ENCODE data around the gene RAMP3. TPM values are rescaled to one million over a fixed set of nuclear protein-coding genes. Genes with fewer than 3 reads are reported as not detected.

Gene RAMP3
- total RNA-seq, 1 donor from 2014 or later = 5.7 TPM

DNA sequence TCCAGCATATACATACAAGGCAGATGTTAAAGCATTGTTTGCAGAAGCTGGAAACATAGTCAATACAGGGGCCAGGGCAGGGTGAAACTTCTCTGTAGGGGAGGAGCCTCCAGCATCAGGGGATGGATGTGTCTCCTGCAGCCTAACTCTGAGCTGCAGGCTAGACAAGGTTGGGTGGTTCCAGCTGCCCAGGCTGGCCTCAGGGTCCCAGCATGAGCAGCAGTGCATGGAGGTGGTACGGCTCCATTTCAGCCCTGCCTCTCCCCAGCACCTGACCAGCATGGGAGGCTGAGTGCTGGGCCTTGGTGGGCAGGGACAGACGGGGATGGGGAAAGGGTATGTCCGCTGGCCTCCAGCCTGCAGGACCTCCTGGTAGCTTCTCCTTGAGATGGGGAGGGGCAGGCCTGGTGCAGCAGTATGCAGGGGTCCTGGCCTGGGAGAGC, 38.7 kb upstream of the RAMP3 start:
- Histone ChIP-seq H3K4me3 (ENCODE audit: low read length in 3 of 3) (no peak overlapping the region), H3K4me1 (ENCODE audit: control insufficient read depth in 3 of 3, insufficient read depth in 3 of 3, low read length in 3 of 3) (no peaks in the 10 kb centered on the region), H3K9me3 (ENCODE audit: control insufficient read depth in 3 of 3, low read length in 3 of 3) (no peaks in the 10 kb centered on the region), H3K27ac (ENCODE audit: low read depth, low read length) (no peak overlapping the region), H3K27me3 (ENCODE audit: control insufficient read depth in 3 of 3, insufficient read depth in 3 of 3, low read length in 3 of 3) (peaks cover 0 to 4% (median 0%) of the 10 kb centered on the region in 3 donors), H3K9ac (ENCODE audit: low read depth in 1 of 3, low read length in 3 of 3) (no peak overlapping the region), H3K36me3 (ENCODE audit: control insufficient read depth in 3 of 3, insufficient read depth in 3 of 3, low read length in 3 of 3) (no peaks in the 10 kb centered on the region)

DNA sequence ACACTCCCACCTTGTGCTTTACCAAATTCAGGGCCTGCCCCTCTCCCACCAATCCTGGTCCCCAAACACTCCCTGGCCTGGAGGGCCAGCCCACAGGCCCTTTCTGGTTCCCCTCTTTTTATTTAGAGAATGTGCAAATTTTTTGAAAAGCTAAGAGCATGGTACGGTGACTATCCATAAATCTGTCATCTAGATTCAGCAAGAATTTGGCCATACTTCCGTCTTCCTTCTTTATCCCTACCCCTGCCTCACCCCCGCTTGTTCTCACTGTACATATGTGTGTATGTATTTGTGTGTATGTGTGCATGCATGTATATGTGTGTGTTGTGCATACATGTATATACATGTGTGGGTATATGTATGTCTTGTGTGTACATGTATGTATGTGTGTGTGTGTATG, 38.0 kb upstream of the RAMP3 start:
- no peak overlapping the region for H3K4me3 ChIP-seq (ENCODE audit: low read length in 3 of 3)
- peaks cover 0 to 4% (median 0%) of the 10 kb centered on the region in 3 donors for H3K27me3 ChIP-seq (ENCODE audit: control insufficient read depth in 3 of 3, insufficient read depth in 3 of 3, low read length in 3 of 3)
- H3K36me3 ChIP-seq (ENCODE audit: control insufficient read depth in 3 of 3, insufficient read depth in 3 of 3, low read length in 3 of 3) = no peaks in the 10 kb centered on the region
- no peaks in the 10 kb centered on the region for H3K4me1 ChIP-seq (ENCODE audit: control insufficient read depth in 3 of 3, insufficient read depth in 3 of 3, low read length in 3 of 3)
- no peak overlapping the region for H3K27ac ChIP-seq (ENCODE audit: low read depth, low read length)
- H3K9me3 ChIP-seq (ENCODE audit: control insufficient read depth in 3 of 3, low read length in 3 of 3) = no peaks in the 10 kb centered on the region
- H3K9ac ChIP-seq (ENCODE audit: low read depth in 1 of 3, low read length in 3 of 3) = no peak overlapping the region

DNA sequence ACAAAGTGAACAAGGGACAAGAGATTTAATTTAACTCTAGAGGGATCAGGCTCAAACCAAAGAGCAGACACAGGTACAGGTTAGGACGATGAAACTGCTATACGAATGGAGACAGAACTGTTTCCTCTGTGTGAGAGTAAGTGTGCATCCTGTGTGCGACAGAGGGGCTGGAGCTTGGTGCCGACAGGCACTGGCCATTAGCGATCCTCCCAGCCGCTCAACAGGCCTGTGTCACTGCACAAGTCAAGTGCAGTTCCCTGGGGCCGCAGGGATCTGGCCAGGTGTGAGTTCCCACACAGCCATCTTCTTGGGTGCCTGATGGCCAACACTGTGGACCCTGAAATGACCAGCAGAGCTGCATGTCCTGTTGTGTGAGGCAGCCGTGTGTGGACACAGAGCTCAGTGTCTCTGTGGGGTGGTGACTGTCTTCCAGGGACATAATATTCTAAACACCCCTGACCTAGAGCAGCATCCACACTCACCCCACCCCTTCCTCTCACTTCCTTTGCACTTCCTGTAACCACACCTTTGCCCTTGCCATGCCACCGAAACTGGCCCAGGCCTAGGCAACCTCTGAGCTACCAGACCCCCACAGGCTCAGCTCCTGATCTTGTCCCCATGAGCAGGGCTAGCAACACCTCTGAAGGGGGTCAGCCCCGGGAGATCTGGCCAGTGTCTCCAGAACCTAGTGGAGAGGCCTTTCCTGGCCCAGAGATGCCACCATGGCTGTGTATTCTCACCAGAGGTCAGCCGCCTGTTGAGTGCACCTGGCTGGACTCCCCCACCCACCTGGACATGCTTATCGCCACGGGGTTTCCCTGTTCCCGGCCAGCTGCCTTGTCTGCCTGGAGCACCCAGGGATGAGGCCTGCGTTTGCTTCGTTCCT, 34.4 kb upstream of the RAMP3 start:
- no peak overlapping the region for H3K9ac ChIP-seq (ENCODE audit: low read depth in 1 of 3, low read length in 3 of 3)
- no peaks in the 10 kb centered on the region for H3K4me1 ChIP-seq (ENCODE audit: control insufficient read depth in 3 of 3, insufficient read depth in 3 of 3, low read length in 3 of 3)
- no peaks in the 10 kb centered on the region for H3K9me3 ChIP-seq (ENCODE audit: control insufficient read depth in 3 of 3, low read length in 3 of 3)
- no peaks in the 10 kb centered on the region for H3K27me3 ChIP-seq (ENCODE audit: control insufficient read depth in 3 of 3, insufficient read depth in 3 of 3, low read length in 3 of 3)
- H3K4me3 ChIP-seq (ENCODE audit: low read length in 3 of 3) = no peak overlapping the region
- no peak overlapping the region for H3K27ac ChIP-seq (ENCODE audit: low read depth, low read length)
- H3K36me3 ChIP-seq (ENCODE audit: control insufficient read depth in 3 of 3, insufficient read depth in 3 of 3, low read length in 3 of 3) = no peaks in the 10 kb centered on the region

DNA sequence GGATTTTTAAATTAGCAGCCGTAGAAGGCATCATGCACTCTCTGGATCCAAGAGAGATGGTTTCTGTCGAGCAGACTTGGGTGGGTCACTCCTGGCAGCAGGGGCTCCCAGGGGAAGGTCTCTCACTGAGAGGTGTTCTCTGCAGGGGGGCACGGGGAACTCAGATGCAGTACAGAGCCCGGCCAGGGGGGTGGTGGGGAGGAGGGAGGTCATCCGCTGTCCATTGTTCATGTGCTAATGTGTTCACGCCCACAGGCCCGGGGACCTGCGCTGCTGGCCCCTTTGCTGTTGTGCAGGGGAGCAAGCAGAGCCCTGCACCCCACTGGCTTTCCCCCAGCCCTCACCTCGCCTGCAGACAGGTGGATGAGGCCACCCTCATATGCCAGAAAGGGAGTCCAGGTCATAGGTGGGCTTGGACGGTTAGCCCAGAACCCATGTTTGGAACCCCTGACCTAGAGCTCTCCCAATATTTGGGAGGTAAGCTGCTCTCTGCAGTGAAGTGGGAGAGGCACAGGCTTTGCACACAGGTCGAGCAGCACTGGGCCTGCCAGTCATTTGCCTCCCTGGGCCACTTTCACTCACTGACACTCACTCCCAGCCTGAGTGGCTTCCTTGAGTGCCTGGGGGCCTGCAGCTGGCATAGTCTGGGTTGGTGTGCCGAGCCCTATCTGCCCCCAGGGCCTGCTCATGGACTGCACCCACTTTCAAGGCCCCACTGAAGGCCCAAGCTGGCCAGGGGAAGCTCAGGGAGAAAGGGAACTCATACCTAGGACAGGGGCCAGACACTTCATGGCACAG, 33.5 kb upstream of the RAMP3 start:
- Histone ChIP-seq H3K9ac (ENCODE audit: low read depth in 1 of 3, low read length in 3 of 3) (no peak overlapping the region), H3K27me3 (ENCODE audit: control insufficient read depth in 3 of 3, insufficient read depth in 3 of 3, low read length in 3 of 3) (no peaks in the 10 kb centered on the region), H3K4me3 (ENCODE audit: low read length in 3 of 3) (no peak overlapping the region), H3K4me1 (ENCODE audit: control insufficient read depth in 3 of 3, insufficient read depth in 3 of 3, low read length in 3 of 3) (no peaks in the 10 kb centered on the region), H3K27ac (ENCODE audit: low read depth, low read length) (no peak overlapping the region), H3K9me3 (ENCODE audit: control insufficient read depth in 3 of 3, low read length in 3 of 3) (no peaks in the 10 kb centered on the region), H3K36me3 (ENCODE audit: control insufficient read depth in 3 of 3, insufficient read depth in 3 of 3, low read length in 3 of 3) (no peaks in the 10 kb centered on the region)

DNA sequence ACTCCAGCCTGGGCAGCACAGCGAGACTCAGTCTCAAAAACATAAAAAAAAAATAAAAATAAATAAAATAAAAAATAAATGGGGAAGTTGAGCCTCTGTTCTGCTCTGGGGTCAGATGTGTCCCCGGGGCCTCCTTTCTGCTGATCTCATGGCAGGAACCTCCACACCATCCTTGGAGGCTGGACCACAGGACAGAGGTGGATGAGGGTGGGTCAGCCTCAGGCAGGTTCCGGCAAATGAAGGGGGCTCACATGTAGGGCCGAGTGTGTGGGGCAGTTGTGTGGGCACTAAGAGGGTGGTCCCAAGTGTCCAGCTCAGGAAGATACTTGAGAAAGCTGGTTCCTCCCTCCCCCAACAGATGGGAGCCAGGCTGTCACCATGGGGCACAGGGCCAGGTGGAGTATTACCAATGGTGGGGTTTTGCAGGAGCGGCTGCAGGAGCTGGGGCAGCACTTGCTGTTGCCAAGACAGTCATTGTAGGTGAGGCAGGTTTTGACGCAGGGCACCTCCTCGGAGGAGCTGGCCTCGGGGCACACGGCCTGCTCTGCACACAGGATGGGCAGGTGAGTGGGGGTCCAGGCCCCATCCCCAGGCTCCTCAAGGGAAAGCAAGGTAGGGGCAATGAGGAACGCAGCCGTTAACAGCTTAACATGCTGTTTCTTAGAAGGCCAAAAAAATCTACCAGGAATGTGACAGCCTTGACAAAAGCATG, 32.2 kb upstream of the RAMP3 start:
- Histone ChIP-seq H3K4me3 (ENCODE audit: low read length in 3 of 3) (no peak overlapping the region), H3K9me3 (ENCODE audit: control insufficient read depth in 3 of 3, low read length in 3 of 3) (no peaks in the 10 kb centered on the region), H3K4me1 (ENCODE audit: control insufficient read depth in 3 of 3, insufficient read depth in 3 of 3, low read length in 3 of 3) (no peaks in the 10 kb centered on the region), H3K9ac (ENCODE audit: low read depth in 1 of 3, low read length in 3 of 3) (no peak overlapping the region), H3K27ac (ENCODE audit: low read depth, low read length) (no peak overlapping the region), H3K27me3 (ENCODE audit: control insufficient read depth in 3 of 3, insufficient read depth in 3 of 3, low read length in 3 of 3) (no peaks in the 10 kb centered on the region), H3K36me3 (ENCODE audit: control insufficient read depth in 3 of 3, insufficient read depth in 3 of 3, low read length in 3 of 3) (no peaks in the 10 kb centered on the region)

DNA sequence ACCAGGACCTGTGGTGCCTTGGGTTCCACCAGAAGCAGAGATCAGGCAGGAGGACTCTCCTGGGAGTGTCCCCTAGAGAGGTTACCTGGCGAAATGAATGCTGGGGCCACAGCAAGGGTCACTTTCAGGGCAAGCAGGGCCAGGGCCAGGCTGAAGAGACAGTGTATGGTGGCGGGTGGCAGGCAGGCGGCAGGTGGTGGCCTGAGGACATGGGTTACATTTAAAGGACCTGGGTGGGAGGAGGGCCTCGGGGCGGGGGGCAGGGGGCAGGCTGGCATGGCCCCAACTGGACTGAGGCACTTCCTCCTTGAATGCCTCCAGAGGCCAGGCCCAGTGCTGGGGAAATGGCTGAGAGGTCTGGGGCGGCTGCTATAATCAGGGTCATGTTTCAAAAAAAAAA, 31.4 kb upstream of the RAMP3 start:
- no peak overlapping the region for H3K9ac ChIP-seq (ENCODE audit: low read depth in 1 of 3, low read length in 3 of 3)
- no peaks in the 10 kb centered on the region for H3K9me3 ChIP-seq (ENCODE audit: control insufficient read depth in 3 of 3, low read length in 3 of 3)
- H3K36me3 ChIP-seq (ENCODE audit: control insufficient read depth in 3 of 3, insufficient read depth in 3 of 3, low read length in 3 of 3) = no peaks in the 10 kb centered on the region
- no peaks in the 10 kb centered on the region for H3K27me3 ChIP-seq (ENCODE audit: control insufficient read depth in 3 of 3, insufficient read depth in 3 of 3, low read length in 3 of 3)
- H3K4me3 ChIP-seq (ENCODE audit: low read length in 3 of 3) = no peak overlapping the region
- no peak overlapping the region for H3K27ac ChIP-seq (ENCODE audit: low read depth, low read length)
- no peaks in the 10 kb centered on the region for H3K4me1 ChIP-seq (ENCODE audit: control insufficient read depth in 3 of 3, insufficient read depth in 3 of 3, low read length in 3 of 3)

DNA sequence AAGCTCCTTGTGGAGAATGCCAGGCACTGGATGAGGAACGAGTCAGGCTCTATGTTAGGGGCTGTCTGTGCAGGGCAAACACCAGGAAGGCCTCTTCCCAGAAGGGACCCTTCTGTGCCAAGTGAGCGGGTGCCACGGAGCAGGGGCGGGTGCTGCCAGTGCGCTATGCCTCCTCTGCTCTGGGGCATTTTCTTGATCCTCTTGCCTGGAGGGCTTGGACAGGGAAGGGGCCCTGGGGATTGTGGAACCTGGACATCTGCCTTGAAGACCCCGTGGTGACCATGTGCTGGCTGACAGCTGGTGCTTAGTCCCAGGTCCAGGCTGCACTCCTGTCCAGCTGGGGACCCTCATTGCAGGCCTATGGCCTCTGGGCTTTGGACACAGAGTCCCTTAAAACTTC, 30.7 kb upstream of the RAMP3 start:
- Histone ChIP-seq H3K27ac (ENCODE audit: low read depth, low read length) (no peak overlapping the region), H3K9me3 (ENCODE audit: control insufficient read depth in 3 of 3, low read length in 3 of 3) (no peaks in the 10 kb centered on the region), H3K36me3 (ENCODE audit: control insufficient read depth in 3 of 3, insufficient read depth in 3 of 3, low read length in 3 of 3) (no peaks in the 10 kb centered on the region), H3K4me1 (ENCODE audit: control insufficient read depth in 3 of 3, insufficient read depth in 3 of 3, low read length in 3 of 3) (no peaks in the 10 kb centered on the region), H3K27me3 (ENCODE audit: control insufficient read depth in 3 of 3, insufficient read depth in 3 of 3, low read length in 3 of 3) (no peaks in the 10 kb centered on the region), H3K4me3 (ENCODE audit: low read length in 3 of 3) (no peak overlapping the region), H3K9ac (ENCODE audit: low read depth in 1 of 3, low read length in 3 of 3) (no peak overlapping the region)

DNA sequence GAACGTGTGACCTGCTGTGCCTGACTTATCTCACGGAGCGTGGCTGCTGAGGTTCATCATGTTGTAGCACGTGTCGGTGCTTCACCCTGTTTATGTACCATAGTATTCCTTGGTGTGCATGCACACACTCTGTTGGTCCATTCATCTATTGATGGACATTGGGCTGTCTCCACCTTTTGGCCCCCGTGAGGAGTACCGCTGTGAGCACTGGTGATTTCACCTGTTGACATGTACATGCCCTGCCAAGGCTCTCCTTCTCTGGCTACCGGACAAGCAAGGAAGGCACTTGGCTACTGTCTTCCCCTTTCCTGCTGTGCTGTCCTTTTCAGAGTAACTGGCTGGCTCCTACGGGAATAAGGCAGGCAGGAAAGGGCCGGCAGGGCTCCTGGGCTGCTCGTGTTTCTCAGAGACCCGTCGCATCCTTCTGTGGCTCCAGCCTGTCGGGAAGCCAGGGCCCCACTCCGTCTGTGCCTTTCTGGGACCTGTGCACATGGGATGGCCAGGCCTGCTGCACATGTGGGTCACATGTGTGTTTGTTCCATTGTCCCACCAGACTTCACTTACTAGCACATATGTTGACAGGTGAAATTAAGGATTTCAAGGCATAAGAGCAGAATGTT, 28.3 kb upstream of the RAMP3 start:
- Histone ChIP-seq H3K4me1 (ENCODE audit: control insufficient read depth in 3 of 3, insufficient read depth in 3 of 3, low read length in 3 of 3) (no peaks in the 10 kb centered on the region), H3K27ac (ENCODE audit: low read depth, low read length) (no peak overlapping the region), H3K36me3 (ENCODE audit: control insufficient read depth in 3 of 3, insufficient read depth in 3 of 3, low read length in 3 of 3) (no peaks in the 10 kb centered on the region), H3K9me3 (ENCODE audit: control insufficient read depth in 3 of 3, low read length in 3 of 3) (no peaks in the 10 kb centered on the region), H3K27me3 (ENCODE audit: control insufficient read depth in 3 of 3, insufficient read depth in 3 of 3, low read length in 3 of 3) (no peaks in the 10 kb centered on the region), H3K9ac (ENCODE audit: low read depth in 1 of 3, low read length in 3 of 3) (no peak overlapping the region), H3K4me3 (ENCODE audit: low read length in 3 of 3) (no peak overlapping the region)

DNA sequence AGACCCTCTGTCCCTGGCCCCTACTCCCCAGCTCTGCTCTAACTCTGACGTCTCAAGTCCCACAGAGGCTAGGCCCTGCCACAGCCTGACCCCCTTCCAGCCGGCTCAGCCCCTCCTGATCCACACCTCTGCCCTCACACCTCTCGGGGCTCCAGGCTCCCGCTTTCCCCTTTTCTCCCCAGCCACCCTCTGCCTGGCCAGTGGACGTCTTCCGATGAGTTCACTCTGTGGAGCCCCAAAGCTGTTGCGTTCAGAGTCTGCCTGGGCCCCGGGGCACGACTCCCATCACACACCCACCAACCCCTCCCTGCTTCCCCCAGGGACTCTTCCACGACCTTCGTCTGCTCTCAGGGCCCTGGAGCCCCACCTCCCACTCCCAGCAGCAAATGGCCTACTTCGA, 27.7 kb upstream of the RAMP3 start:
- H3K36me3 ChIP-seq (ENCODE audit: control insufficient read depth in 3 of 3, insufficient read depth in 3 of 3, low read length in 3 of 3) = no peaks in the 10 kb centered on the region
- H3K4me3 ChIP-seq (ENCODE audit: low read length in 3 of 3) = no peak overlapping the region
- H3K4me1 ChIP-seq (ENCODE audit: control insufficient read depth in 3 of 3, insufficient read depth in 3 of 3, low read length in 3 of 3) = no peaks in the 10 kb centered on the region

More for the DNA sequence above, 27.7 kb upstream of the RAMP3 start:
- no peak overlapping the region for H3K27ac ChIP-seq (ENCODE audit: low read depth, low read length)
- no peak overlapping the region for H3K9ac ChIP-seq (ENCODE audit: low read depth in 1 of 3, low read length in 3 of 3)
- H3K9me3 ChIP-seq (ENCODE audit: control insufficient read depth in 3 of 3, low read length in 3 of 3) = no peaks in the 10 kb centered on the region
- no peaks in the 10 kb centered on the region for H3K27me3 ChIP-seq (ENCODE audit: control insufficient read depth in 3 of 3, insufficient read depth in 3 of 3, low read length in 3 of 3)

All from skeletal muscle tissue (tissue), 4 donors.